DND-41 (cell line): ENCODE data around the gene OGDHL.

Experiments
- CTCF ChIP-seq: IDR thresholded peaks from 2 replicates; pipeline ENCODE4 v1.5.1; 2012; ENCODE audit warnings: borderline replicate concordance, low read length, moderate library complexity, mild to moderate bottlenecking; ENCODE audit not compliant: poor library complexity, severe bottlenecking; ENCODE audit errors: extremely low read depth
- EZH2 ChIP-seq: IDR thresholded peaks from 3 replicates; pipeline ENCODE4 v1.6.1; 2012; ENCODE audit warnings: borderline replicate concordance, low read depth, mild to moderate bottlenecking, moderate library complexity, low read length, inconsistent platforms; ENCODE audit not compliant: severe bottlenecking

- TF ChIP-seq CTCF (no peak), EZH2 (no peak)
These were observed 72.1 kb downstream of the OGDHL start for GRCh38 chr10:49689882-49690510.
